GM12873 (cell line): ENCODE measurements around the gene OTUD1.

ENCODE experiments used
- TF ChIP-seq, protein P1 (sequence below): IDR thresholded peaks from 2 replicates; pipeline ENCODE4 v1.5.1; 2012; ENCODE audit warnings: low read depth, mild to moderate bottlenecking, moderate library complexity, low read length, control low read depth; ENCODE audit not compliant: insufficient read depth; ENCODE audit errors: missing control alignments

The OTUD1 gene

DNA sequence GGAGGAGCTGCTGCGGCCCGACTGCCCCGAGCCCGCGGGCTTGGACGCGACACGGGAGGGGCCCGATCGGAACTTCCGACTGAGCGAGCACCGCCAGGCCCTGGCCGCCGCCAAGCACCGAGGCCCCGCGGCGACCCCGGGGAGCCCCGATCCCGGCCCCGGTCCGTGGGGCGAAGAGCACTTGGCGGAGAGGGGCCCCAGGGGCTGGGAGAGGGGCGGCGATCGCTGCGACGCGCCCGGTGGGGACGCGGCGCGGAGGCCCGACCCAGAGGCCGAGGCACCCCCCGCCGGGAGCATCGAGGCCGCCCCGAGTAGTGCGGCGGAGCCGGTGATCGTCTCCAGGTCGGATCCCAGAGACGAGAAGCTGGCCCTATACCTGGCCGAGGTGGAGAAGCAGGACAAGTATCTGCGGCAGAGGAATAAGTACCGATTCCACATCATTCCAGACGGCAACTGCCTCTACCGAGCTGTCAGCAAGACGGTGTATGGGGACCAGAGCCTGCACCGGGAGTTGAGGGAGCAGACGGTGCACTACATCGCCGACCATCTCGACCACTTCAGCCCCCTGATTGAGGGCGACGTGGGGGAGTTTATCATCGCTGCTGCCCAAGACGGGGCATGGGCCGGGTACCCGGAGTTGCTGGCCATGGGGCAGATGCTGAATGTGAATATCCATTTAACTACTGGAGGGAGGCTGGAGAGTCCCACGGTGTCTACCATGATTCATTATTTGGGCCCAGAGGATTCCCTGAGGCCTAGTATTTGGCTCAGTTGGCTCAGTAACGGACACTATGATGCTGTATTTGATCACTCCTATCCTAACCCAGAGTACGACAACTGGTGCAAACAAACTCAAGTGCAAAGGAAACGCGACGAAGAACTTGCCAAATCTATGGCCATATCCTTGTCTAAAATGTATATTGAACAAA is 1.4 kb downstream of the OTUD1 start:
- TF ChIP-seq, protein P1, sequence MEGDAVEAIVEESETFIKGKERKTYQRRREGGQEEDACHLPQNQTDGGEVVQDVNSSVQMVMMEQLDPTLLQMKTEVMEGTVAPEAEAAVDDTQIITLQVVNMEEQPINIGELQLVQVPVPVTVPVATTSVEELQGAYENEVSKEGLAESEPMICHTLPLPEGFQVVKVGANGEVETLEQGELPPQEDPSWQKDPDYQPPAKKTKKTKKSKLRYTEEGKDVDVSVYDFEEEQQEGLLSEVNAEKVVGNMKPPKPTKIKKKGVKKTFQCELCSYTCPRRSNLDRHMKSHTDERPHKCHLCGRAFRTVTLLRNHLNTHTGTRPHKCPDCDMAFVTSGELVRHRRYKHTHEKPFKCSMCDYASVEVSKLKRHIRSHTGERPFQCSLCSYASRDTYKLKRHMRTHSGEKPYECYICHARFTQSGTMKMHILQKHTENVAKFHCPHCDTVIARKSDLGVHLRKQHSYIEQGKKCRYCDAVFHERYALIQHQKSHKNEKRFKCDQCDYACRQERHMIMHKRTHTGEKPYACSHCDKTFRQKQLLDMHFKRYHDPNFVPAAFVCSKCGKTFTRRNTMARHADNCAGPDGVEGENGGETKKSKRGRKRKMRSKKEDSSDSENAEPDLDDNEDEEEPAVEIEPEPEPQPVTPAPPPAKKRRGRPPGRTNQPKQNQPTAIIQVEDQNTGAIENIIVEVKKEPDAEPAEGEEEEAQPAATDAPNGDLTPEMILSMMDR, result no peak

GRCh38 chr10:23441251-23441650 is 2.4 kb downstream of the OTUD1 start:
- TF ChIP-seq, protein P1, result no peak

- TF ChIP-seq, protein P1, result no peak
Observed at GRCh38 chr10:23442936-23443335, 4.1 kb downstream of the OTUD1 start.

DNA sequence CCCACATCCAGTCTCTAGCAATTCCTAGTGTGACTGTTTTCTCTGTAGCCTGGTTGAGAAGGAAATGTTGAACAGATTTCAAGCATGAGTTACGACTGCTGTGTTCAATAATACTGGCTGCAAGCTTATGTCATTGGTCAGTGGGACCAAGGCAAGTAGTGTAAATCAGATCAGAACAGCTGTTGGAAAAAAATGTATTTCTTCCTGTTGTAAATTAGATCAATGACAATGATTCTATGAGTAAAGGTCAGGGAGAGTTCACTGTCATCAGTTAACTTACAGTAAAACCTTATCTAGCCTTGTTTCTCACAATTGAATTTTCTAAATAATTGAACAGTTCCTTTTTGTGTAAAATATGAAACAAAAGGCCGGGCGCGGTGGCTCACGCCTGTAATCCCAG is 6.7 kb downstream of the OTUD1 start:
- TF ChIP-seq, protein P1, result no peak

GRCh38 chr10:23448323-23448722 is 9.4 kb downstream of the OTUD1 start:
- TF ChIP-seq, protein P1, result no peak

DNA sequence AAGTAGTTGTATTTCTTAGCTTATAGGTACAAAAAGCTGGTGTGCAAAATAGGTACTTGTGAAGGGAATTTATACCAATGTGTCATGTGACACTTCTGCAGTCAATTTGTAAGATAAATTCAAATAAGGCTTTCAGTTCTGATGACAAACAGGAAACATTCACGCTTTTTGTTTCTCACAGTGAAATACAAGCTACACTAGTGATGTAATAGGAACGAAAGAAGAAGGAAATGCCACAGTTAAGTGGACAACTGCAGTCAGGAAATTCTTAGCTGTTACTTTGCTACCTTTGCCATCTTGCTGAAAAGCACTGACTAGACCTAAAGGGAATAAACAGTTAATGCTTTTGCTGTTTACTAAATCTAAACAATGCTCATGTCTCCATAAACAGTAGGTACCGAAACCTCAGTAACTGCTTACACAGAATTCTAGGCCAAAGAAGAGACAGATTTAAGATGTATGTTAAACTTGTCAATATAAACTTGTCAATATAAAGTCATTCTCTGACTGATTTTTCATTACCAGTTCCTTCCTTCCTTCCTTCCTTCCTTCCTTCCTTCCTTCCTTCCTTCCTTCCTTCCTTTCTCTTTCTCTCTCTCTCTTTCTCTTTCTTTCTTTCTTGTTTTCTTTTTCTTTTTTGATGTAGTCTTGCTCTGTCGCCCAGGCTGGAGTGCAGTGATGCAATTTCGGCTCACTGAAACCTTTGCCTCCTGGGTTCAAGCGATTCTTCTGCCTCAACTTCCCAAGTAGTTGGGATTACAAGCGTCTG is 10.1 kb downstream of the OTUD1 start:
- TF ChIP-seq, protein P1, result no peak

DNA sequence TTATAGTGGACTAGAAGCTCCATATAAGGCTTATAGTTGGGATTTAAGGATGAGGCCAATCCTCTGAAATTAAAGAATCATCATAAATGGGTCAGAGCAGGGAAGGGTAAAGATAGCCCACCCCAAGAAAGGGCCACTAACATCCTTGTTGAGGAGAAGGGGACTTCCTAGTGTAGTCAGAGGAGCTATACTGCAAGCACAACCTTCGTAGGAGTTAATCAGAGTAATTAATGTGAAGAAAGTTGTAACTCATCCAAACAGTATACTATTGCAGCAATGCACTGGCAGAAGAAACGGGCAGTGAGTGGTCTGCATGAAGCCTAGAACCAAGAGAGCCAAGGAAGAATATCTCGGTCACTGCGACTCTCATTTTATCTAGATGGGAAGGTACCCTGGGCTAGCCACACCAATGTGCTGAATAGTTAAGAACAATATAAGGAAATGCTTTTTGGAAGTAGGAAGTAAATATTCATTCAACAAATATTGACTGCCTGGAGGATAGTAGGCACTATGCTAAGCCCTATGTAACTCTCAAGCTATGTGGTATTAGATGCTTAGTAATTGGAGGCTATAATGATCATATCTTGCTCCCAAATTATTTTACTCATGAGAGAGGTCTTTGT is 13.3 kb downstream of the OTUD1 start:
- TF ChIP-seq, protein P1, result no peak
